Stimulated activated CD4-positive, alpha-beta T cell treated with anti-CD3 and anti-CD28 coated beads, Interleukin-4, amount 100 ng/mL, for 1 hour (primary cell): ENCODE measurements around the gene GCK.

ENCODE experiments used
- DNase-seq: peaks from one replicate; pipeline ENCODE4 v3.0.0-alpha.2; 2020

GCK gene

DNA sequence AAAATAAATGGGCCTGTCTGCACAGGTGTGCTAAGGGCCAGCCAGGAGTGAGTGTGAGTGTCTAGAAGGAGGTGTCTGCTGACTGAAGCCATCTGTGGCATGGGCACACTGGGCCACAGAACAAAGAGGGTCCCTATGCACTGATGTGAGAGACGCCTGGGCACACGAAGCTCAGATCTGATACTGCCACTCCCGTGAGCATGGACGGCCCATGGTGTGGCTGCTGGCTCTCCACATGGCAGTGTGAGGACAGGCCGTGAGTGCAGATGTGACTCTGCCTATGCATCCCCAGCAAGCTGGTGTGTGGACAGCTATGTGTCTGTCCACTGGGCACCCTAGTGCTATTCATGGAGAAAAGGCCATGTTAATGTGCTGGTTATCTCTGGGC lies 35.3 kb downstream of the GCK start:
- DNase-seq: no peak

DNA sequence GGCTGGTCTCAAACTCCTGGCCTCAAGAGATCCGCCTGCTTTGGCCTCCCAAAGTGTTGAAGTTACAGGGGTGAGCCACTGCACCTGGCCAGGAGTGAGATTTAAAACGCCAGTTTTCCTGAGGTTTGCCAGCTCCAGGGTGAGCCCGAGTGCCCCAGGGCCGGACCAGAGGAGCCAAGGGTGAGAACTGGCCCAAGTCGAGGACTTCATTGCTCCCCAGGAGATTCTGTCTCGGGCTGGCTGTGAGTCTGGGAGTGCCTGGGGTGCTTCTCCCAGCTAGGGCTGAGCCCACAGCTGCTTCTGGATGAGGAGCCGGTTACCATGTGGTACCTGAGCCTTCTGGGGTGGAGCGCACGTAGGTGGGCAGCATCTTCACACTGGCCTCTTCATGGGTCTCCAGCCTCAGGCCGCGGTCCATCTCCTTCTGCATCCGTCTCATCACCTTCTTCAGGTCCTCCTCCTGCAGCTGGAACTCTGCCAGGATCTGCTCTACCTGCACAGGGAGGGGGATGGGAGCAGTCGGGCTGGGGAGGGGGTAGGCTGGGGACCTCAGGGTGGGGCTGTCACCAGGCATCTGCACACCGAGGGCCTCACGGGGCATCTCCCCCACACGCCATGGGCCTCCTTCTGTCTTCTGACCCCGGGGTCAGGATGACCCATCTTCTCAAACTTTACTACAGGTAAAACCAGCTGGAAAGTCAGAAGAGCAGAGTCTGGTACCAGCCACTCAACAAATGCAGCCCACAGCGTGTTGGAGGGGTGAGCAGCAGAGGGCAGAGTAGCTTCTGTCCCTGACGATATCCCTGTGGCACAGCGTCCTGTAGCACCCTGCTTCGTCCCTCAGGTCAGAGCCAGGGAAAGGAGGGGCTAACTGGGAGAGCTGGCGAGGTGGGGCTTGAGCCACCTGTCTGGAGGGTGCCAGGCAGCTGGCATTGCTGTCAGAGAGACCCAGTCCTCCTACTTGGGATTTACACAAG lies 36.0 kb downstream of the GCK start:
- DNase-seq: no peak

DNA sequence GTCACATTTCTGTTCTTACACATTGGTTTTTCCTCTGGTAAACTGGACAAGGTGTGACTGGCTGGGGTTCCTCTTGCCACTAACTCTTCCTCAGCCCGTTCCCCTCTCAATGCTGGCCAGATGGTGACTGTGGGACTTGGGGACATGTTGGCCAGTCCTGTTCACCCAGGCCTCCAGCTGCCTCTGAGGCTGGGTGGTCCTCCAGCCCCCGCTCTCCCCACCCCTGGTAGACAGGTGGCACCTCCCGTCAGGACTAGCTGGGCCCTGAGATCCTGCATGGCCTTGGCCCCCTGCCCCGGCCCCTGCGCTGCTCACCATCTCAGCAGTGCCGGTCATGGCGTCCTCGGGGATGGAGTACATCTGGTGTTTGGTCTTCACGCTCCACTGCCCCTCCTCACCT lies 37.3 kb downstream of the GCK start:
- DNase-seq: no peak

DNA sequence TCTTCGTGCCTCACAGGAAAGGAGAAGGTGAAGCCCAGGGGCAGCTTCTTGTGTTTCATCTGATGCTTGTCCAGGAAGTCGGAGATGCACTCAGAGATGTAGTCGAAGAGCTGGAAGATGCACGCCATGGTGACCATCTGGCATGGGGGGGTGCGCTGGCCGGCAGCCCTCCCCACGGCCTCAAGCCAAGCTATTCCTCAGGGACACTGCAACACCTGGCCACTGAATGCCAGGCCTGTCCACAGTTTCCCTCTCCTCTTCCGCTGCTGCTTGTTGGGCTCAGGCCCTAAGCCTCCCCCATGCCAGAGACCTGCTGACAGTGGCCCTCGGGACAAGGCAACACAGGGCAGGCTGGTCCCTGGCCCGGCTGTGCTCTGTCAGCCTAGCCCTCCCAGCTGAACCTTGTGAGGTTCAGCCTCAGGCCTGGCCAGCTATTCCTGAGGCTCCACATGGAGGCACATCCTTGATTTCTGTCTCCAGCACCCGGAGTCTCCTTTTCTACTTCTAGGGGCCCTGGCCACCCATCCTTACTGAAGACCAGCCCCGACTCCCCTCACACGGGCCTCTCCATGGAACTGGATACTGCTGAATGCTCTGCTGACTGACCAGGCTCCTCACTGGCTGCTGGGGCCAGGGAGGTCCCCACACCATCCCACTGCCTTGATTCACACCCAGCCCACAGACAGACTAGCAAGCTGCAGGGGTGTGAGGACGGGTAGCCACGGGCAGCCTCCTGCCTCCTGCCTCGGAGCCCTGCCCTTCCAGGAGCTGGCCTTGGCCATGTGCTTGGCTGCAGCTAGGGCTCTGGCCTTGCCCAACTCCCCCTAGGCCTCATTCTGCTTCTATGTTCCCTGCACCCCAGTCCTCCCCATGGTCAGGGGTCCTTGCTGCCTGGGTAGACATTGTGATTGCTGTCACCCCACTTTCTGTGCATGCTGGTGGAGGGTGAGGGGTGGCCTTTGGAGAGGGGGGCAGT lies 38.0 kb downstream of the GCK start:
- DNase-seq: no peak

DNA sequence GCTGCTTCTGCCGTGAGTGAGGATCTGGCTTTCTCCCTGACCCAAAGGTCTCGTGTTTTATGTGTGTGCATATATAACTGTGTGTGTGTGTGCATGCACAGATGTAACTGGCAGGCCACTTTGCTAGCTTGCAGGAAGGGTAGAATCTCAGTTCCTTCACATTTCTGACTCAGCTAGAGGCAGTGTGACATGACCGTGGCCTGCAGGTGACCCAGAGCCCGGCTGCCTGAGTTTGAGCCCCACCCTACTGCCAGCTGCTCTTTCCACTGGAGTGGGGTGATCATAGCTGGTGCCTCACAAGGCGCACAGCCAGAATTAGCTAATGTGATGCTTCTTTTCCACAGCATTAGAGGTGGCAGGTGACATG lies 38.8 kb downstream of the GCK start:
- no peak for DNase-seq

DNA sequence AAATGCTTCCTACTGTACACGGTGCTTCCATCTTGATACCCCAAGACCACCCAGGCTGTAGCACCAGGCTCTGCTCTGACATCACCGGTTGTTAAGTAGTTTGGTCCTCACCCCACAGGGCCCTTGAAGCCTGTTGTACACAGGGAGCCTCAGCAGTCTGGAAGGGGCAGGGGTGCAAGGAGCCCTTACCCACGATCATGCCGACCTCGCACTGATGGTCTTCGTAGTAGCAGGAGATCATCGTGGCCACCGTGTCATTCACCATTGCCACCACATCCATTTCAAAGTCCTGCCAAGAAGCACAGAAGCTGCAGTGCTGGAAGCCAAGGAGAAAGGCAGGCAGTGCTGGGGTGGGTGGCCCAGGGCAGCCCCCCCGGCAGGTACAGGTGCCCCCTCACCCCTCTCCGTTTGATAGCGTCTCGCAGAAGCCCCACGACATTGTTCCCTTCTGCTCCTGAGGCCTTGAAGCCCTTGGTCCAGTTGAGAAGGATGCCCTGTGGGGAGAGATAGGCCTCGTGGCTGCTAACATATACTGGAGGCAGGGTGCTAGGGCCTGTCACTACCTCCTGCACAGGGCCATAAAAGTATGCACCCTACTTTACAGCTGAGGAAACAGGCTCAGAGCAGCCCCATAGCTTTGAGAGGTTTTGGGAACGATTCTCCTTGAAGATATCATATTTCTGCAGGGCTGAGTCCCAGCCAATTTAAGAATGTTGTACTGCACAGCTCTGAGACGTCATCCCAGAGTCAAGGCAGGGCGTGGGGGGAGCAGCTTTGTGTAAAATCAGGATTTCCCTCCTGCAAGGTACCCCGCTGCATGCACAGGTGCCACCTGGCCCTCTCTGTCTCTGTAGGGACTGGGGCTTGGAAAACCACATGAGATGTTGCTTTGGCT lies 39.4 kb downstream of the GCK start:
- DNase-seq: no peak

DNA sequence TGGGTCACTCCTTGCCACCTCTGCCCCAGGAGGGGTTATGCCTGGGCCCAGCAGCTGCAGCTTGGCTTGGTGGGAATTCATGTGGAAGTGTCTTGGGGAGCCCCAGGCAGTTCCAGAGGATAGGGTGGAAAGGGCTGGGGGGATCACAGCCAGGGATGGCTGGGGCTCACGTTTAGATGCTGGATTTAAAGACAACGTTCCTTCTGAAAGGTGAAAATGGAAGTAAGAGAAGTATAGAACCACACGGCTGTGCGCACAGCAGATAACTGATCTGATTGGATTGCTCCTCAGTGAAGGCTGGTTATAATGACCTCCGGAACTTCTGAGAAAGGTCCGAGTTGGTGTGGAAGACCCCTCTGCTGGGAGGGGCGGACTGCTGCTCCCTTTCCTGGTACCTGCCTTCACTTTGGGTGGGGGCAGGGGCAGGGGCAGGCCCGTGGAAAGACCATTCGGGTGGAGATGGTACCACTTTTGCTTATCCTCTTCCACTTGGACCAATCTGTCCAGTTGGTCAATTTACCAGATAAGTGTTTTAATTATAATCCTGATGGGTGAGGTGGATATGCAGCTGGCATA lies 40.2 kb downstream of the GCK start:
- DNase-seq: no peak

DNA sequence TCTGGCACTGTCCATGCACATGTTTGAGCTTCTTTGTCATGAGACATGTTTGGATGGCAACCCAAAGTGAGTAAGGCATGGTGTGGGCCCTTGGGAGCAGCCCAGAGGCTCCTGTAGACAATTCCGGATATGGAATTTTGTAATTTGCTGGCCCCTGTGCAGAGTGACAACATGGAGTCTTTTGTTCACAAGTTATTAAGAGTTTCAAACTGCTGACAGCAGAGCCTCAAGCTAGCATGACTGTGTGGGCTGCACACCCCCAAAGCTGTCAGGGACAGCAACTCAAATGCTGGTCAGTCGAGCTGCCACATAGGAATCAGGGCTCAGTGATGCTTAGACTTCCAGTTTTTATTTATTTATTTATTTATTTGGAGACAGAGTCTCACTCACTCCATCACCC lies 41.1 kb downstream of the GCK start:
- DNase-seq: no peak

DNA sequence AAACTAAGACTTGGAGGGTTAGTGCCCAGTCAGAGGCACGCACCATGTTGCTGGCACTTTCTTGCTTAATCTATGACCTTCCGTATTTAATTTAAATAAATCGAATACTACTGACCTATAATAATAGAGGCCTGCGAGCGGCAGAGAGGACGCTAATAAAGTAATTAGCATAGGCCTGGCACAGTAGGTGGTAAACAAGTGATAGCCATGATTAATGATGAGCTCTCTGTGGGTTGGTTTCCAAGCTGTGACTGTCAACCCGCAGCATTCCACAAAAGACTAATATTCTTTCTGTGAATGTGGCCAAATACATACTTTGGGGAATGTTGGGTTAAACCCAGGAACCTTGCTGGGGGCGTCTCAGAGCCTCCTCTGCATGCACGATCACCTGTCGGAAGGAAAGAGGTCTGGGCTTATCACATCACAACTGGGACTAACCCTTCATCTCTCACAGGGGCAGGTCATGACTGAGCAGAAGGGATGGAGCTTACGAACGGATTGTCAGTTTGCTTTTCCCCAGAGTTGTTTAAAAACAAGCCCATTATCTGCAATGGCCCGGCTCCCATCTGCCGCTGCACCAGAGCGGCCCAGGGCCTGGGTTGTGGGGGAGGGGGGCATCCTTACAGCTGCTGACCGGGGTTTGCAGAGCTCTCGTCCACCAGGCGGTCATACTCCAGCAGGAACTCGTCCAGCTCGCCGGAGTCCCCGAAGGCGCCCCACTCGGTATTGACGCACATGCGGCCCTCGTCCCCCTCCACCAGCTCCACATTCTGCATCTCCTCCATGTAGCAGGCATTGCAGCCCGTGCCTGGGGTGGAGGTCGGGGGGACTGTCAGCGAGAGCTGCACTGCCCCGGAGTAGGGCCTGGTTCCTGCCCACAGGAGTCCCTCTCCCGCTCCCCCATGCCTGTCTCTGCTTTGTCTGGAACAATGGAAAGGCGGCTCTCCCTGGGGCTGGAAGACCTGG lies 41.9 kb downstream of the GCK start:
- DNase-seq: no peak

DNA sequence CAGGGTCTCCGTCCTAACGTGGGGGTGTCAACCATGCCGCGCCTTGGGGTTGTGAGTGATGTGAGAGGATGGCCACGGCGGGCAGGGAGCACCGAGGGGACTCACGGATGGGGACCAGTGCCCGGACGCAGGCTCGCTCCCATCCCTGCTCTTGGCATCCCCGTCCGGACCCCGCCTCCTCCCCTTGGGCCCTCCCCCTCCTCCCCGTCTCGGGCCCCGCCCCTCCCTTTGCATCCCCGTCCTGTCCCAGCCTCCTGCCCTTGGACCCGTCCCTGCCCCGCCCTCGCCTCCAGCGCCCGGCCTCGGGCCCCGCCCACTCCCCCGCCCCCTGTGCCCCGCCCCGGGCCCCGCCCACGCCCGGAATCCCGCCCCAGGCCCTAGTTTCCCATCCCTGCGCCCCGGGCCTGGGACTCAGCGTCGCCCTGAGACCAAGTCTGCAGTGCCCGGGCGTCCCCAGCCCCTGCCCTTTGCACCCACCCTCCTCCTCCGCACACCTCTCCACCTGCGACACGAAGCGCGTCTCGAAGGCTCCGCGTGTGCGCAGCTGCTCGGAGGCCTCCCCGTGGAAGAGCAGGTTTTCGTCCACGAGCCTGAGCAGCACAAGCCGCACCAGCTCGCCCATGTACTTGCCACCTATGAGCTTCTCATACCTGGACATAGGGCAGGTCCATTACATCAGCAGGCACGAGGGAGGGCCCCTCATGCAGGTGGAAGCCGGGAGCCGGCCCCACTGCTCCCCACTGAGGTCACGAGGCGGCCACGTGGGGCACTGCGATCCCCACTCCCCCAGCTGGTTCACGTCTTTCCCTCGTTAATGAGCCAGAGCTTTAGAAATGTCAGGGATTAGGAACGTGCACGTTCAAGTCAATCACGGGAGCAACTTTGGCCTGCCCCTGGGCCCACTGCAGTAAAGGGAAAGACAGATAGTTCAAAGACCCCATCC lies 43.0 kb downstream of the GCK start:
- peak; percentile 69 for DNase-seq

DNA sequence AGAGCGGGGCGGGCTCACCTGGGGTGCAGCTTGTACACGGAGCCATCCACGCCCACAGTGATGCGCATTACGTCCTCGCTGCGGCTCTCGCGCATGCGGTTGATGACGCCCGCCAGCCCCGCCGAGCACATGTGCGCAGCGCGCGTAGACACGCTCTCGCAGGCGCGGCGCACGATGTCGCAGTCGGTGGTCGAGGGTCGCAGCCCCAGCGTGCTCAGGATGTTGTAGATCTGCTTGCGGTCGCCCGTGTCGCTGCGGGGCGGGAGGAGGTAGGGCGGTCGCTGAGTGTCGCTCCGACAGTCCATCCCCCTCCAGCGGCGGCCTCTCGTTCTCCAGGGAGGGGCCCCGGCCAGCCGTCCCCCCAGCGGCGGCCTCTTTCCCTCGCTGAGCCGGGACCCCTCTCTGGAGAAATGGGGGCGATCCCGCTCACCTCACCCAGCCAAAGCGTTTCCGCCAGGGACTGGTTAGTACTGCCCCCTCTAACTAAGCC lies 43.7 kb downstream of the GCK start:
- DNase-seq: peak; percentile 68

DNA sequence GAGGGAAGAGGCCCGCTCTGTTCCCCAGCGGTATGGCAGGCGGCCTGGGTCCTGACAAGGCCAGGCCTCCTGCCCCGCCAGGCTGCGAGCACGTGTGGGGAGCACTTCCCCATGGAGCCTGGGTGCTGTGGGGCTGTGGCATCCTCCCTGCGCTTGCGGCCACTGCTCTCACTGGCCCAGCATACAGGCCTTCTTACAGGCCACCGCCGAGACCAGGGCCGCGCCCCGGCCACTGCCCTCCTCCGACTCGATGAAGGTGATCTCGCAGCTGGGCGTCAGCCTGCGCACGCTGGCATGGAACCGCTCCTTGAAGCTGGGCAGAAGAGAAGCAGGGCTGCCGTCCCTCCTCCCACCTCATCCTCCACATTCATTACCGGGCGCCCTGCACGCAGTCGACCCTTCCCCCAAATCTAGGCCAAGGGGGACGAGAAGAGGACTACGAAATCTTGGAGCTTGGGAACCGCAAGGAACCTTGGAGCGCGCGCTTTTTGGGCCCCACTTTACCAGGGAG lies 44.2 kb downstream of the GCK start:
- no peak for DNase-seq

DNA sequence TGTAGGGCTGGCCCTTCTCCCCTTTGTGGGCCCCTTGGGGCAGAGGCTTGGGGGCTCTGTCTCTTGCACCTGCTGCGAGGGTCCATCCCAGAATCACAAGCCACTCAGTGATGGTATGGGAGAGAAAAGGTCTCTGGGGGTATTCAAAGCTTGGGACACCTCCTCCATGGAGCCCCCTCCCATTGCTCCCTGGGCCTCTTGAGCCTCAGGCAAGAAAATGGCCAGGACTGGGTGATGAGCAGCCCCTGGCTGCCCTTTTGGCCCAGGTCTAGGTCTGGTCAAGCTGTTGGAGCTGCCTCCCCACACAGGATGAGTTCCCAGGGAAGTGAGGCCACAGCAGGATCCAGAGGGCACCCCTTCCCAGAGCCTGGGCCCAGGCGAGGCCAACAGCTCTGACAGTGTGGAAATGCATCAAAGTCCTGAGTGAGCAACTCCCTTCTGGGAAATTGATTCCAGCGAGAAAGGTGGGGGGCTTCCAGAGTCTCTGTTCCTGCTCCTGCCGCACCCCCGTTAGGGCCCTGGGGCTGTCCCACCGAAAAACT lies 44.7 kb downstream of the GCK start:
- no peak for DNase-seq

DNA sequence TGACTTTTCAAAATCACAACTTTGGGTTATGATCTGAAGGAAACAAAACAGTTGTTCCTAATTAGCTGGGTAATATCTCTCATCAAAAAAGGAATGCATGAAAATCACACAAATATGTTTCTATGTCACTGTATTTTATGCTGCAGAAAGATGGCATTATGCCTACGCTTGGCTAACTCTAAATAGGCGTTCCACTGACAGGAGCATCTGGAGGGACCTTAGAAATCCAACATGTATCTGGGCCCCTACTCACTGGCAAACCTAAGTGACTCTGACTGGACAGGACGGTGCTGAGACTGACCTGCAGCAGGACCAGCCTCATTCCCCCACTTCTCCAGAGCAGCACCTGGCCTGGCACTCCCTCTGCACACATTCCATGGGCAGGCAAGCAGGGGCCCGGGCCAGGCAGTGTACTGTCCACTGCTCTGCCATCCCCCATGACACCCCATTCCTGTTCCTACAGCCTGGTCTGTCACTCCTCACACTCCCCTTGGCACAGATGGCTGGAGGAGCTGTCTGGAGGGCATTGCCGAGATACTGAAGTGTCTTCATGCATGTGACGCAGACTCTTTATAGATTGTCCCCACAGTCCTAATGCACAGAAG lies 45.5 kb downstream of the GCK start:
- DNase-seq: no peak

DNA sequence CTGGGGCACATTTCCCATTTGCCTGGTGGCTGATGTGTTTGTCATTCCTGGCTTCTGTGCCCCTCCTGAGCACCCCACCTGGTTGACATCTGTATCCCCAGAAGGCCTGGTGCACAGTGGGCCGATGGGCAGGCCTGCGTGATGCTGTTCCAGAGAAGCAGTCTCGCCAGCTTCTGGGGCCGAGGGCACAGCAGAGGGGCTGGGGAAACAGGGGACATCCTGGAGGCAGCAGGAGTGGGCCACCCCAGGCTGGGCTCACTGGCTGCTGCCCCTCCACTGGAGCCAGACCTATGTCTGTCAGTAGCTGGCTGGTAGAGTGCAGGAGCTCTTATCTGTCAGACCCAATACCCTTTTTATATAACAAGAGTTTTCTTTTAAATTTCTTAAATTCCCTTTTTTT lies 47.2 kb downstream of the GCK start:
- no peak for DNase-seq

DNA sequence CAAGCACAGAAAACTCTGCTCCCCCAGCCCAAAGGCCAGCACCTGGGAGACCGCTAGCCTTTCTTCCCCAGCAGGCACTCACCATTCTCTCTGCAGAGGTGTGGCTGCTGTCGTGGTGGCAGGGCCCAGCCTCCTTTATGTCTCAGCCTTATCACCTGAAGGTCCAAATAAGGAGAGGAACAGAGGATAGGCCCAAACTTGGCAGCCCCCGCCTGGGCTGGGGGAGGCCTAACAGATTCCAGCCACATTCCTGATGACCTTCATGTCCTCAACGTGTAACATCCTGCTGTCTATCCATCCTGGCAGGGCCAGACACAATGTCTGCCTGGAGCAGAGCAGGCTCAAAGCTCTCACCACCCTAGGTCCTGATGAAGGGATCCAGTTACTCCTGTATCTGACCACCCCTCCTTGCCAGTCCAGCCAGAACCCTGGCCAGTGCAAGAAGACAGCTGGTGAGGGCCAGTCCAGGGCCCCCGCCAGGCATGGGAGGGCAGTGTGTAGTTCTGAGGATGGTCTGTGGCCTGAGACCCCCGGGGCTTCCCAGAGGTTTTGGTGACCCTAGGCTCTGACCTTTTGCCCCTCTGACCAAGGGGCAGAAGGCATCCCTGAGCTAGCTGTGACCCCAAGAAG lies 47.9 kb downstream of the GCK start, which contains the start of gene MYL7:
MYL7 (minus strand) TSS at position 112 of the 630 bp plus-strand sequence; CDS start at position 85, 27 bp downstream.
- DNase-seq: no peak

DNA sequence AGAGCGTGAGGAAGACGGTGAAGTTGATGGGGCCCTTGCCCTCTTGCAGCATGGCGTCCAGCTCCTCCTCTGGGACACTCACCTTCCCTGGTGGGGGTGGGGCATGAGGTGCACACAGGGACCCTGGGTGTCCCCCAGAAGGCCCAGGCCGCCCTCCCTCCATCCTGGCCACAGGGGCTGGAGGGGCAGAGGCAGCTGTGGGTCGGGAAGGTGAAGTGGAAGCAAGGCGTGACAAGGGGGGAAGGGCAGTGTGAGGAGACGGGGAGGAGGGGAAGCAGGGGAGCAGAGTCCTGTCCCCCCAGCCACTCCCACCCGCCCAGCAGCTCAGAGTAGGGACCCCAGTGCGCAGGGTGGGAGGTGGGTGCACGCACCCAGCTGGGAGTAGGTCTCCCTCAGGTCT lies 48.9 kb downstream of the GCK start:
- DNase-seq: no peak
